Measurements from ENCODE around the gene CAMK2G.
"Not testable (repeated sequence)": the region's sequence is repeated elsewhere in the genome, so short reads cannot be mapped to it uniquely, and the experiment has no call there.

Gene CAMK2G

DNA sequence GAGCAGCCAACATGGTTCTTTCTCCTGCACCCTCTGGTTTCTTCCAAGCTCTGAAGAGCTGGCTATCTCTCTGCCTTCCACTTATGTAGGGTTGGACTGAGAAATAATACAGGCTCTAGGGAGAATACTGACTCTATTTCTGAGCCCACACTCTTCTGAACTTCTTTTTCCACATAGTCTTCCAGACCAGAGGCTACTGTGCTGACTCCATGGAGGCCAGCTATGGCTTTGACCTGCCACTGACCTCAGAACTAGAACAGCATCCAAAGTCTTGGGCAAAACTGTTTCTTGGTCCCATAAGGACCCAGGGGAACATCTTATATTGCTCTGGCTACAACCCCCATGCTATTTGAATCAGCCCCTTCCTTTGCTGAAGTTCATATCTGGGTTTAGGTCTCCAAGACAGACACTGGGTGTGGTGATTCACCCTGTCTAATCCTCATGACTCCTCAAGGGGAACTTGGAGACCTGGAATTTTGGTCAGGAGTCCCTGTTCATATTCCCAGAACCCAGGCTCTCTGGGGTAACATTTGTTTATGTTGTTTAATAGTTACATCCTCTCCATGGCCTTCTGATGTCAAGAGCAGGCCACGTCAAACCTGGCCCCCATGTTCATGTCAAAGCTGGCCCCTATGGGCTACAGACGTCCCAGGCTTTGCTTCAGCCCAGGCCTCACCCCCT lies 24.5 kb upstream of the CAMK2G start:
- TF ChIP-seq, protein P1, sequence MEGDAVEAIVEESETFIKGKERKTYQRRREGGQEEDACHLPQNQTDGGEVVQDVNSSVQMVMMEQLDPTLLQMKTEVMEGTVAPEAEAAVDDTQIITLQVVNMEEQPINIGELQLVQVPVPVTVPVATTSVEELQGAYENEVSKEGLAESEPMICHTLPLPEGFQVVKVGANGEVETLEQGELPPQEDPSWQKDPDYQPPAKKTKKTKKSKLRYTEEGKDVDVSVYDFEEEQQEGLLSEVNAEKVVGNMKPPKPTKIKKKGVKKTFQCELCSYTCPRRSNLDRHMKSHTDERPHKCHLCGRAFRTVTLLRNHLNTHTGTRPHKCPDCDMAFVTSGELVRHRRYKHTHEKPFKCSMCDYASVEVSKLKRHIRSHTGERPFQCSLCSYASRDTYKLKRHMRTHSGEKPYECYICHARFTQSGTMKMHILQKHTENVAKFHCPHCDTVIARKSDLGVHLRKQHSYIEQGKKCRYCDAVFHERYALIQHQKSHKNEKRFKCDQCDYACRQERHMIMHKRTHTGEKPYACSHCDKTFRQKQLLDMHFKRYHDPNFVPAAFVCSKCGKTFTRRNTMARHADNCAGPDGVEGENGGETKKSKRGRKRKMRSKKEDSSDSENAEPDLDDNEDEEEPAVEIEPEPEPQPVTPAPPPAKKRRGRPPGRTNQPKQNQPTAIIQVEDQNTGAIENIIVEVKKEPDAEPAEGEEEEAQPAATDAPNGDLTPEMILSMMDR (conservative IDR thresholded peaks at IDR 0.05) = no peak
- no peak overlapping the region for H3K27ac ChIP-seq

DNA sequence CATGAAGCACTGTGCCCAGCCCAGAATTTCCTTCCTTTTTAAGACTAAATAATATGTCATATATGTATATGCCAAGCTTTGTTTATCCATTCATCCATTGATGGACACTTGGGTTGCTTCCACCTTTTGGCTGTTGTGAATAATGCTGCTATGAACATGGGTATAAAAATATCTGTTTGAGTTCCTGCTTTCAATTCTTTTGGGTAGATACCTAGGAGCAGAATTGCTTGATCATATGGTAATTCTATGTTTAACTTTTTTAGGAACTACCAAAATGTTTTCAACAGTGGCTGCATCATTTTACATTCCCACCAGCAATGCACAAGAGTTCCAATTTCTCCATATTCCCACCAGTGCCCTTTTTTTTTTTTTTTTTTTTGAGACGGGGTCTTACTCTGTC lies 23.3 kb upstream of the CAMK2G start:
- TF ChIP-seq, protein P1 (conservative IDR thresholded peaks at IDR 0.05) = no peak
- no peak overlapping the region for H3K27ac ChIP-seq

DNA sequence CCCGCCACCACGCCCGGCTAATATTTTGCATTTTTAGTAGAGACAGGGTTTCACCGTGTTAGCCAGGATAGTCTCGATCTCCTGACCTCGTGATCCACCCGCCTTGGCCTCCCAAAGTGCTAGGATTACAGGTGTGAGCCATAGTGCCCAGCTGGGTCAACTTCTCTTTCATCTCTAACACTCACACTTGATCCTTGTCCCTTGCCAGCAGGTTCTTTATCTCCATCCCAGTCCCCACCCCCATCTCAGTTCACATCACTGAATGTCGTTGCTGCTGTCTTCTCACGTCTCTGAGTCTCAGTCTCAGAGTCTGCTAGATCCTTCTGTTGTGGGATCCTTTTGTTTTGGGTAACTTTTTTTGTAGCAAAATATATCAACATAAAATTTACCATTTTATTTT lies 21.0 kb upstream of the CAMK2G start:
- H3K27ac ChIP-seq = not testable (repeated sequence)

DNA sequence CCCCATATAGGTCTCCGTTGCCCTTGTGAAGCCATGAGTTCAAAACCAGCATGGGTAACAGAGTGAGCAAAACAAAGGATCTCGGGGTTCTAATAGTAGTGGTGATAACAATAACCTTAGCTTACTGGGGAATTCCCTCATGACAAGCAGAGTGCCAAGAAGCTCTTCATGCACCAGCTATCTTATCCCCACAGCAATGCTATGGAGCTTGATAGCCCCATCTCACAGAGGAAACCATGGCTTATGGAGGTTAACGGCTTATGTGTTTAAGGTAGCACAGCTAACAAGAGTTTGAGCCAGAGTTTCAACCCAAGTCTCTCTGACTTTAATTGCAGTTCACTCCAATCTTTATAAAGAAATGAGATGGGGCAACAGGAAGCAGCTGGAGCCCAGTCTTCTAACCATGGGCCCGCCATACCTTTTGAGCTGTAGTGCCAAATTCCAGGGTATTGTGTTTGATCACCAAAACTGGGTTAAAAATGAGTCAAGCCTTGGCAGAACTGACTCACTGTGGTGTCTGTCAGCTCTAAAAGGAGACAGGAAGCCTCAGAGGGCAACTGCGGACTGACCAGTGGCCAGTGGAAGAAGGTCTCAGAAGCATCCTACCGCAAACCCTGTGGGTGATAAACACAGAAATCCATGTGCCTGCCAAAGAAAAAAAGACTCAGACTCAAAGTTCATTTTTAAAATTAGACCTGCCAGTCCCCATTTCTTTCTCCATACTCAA lies 20.1 kb upstream of the CAMK2G start:
- TF ChIP-seq, protein P1 (conservative IDR thresholded peaks at IDR 0.05) = no peak
- H3K27ac ChIP-seq = no peak overlapping the region

DNA sequence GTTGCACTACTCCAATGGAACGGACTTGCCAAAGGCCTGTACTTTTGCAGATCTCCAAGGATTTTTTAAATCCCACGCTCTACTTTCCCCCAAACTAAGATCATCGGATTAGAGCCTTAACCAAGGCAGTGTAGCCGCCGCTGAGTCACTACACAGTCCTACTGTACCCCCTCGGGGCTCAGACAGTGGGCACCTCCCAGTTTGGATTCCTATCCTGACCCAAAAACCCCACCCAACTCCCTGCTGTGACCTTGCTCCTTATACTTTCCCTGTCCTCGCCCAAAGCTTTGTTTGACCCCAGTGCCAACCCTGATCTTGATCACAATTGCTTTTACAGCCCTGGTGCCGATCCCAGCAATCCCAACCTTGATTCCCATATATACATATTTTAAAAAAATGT lies 19.1 kb upstream of the CAMK2G start:
- TF ChIP-seq, protein P1 (conservative IDR thresholded peaks at IDR 0.05) = no peak
- no peak overlapping the region for H3K27ac ChIP-seq

DNA sequence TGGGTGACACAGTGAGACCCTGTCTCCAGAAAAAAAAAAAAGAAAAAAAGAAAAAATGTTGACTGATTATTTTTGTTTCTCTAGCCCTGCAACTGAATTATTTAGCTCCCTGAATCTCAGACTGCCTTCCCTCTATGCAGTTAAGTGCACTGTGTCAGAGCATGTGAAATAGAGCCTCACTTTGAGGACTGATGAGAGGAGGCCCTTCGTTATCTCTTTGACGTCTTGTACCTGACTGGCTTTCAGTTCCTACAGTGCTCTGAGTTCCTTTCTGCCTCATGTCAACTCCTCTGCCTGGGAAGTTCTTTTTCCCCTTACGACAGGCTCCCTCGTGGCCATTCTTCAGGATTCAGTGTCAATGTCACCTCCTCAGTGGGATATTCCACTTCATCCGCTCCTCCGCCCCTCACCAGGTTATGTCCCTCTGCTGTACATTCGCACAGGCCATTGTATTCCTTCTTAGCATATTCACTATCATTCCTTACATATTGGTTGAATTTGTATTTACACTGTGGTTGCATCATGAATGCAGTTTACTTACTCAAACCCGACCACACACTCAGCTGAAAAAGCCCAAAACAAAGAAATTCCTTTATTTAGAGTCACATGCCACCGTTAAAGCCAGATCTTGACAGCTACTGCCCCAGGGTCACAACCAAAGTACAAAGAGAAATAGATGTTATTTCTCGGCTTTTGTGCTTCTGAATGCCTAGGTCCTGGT lies 18.1 kb upstream of the CAMK2G start:
- H3K27ac ChIP-seq = no peak overlapping the region
- TF ChIP-seq, protein P1 (conservative IDR thresholded peaks at IDR 0.05) = no peak

DNA sequence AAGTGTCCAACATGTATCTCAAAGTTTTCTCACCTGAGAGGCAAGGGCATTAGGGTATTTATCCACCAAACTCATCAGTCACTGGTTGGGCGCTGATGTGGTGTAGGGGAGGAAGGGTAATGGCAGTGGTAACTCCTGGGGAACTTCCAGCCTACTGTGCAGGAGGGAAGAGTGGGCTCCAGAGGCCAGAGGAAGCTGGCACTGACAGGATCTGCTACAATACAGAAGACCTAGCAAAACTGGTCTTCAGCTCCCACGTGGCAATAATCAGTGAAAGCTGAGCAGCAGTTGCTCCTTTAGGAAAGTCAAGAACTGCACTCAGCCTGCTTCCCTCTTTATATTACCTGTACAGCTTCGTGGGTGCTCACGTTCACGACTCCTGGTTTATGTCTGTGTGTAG lies 17.2 kb upstream of the CAMK2G start:
- H3K27ac ChIP-seq = no peak overlapping the region
- TF ChIP-seq, protein P1 (conservative IDR thresholded peaks at IDR 0.05) = no peak

DNA sequence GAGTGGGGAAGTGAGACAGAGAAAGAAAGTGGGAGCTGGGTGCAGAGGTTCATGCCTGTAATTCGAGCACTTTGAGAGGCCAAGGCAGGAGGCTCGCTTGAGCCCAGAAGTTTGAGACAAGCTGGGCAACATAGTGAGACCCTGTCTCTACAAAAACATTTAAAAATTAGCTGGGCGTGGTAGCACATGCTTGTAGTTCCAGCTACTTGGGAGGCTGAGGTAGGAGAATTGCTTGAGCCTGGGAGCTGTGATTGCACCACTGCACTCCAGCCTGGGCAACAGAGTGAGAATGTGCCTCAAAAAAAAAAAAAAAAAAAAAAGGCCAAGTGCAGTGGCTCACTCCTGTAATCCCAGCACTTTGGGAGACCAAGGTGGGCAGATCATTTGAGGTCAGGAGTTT lies 16.5 kb upstream of the CAMK2G start:
- not testable (repeated sequence) for H3K27ac ChIP-seq
